ENCODE measurements around the gene TRIM44. TPM values are rescaled to one million over a fixed set of nuclear protein-coding genes. Genes with fewer than 3 reads are reported as not detected.
"Not testable (repeated sequence)": the region's sequence is repeated elsewhere in the genome, so short reads cannot be mapped to it uniquely, and the experiment has no call there.

TRIM44 gene
- total and polyA plus RNA-seq, 2 donors: 7.4 to 18.7 TPM

- DNase-seq (ENCODE audit: low read depth in 6 of 9, low spot score in 9 of 9); H3K4me3 ChIP-seq (ENCODE audit: low read length in 2 of 2); H3K27me3 ChIP-seq (ENCODE audit: control insufficient read depth in 2 of 2, insufficient read depth in 1 of 2, low read length in 1 of 2); H3K36me3 ChIP-seq (ENCODE audit: control insufficient read depth in 2 of 2, insufficient read depth in 2 of 2, low read length in 1 of 2); H3K9me3 ChIP-seq (ENCODE audit: control insufficient read depth in 2 of 2, insufficient read depth in 1 of 2, low read length in 1 of 2); H3K4me1 ChIP-seq (ENCODE audit: control insufficient read depth in 2 of 2, insufficient read depth in 2 of 2, low read length in 2 of 2); H3K27ac ChIP-seq (ENCODE audit: low read depth in 1 of 2, low read length in 1 of 2): not testable (repeated sequence)
- 96% methylated on average over 10 of the region's 10 CpGs for WGBS
Observed at GRCh38 chr11:35838697-35839367, 176.3 kb downstream of the TRIM44 start.

GRCh38 chr11:35839368-35840161, 177.0 kb downstream of the TRIM44 start:
- H3K27me3 ChIP-seq (ENCODE audit: control insufficient read depth in 2 of 2, insufficient read depth in 1 of 2, low read length in 1 of 2): no peaks in the 10 kb centered on the region

GRCh38 chr11:35841733-35842132, 179.2 kb downstream of the TRIM44 start:
- Histone ChIP-seq H3K27me3 (ENCODE audit: control insufficient read depth in 2 of 2, insufficient read depth in 1 of 2, low read length in 1 of 2) (no peaks in the 10 kb centered on the region), H3K36me3 (ENCODE audit: control insufficient read depth in 2 of 2, insufficient read depth in 2 of 2, low read length in 1 of 2) (no peaks in the 10 kb centered on the region), H3K27ac (ENCODE audit: low read depth in 1 of 2, low read length in 1 of 2) (no peak overlapping the region), H3K9me3 (ENCODE audit: control insufficient read depth in 2 of 2, insufficient read depth in 1 of 2, low read length in 1 of 2) (no peaks in the 10 kb centered on the region), H3K4me1 (ENCODE audit: control insufficient read depth in 2 of 2, insufficient read depth in 2 of 2, low read length in 2 of 2) (no peaks in the 10 kb centered on the region), H3K4me3 (ENCODE audit: low read length in 2 of 2) (no peak overlapping the region)
- DNase-seq (ENCODE audit: low read depth in 6 of 9, low spot score in 9 of 9): no peak
- WGBS: 96% methylated on average over 3 of the region's 3 CpGs

More at GRCh38 chr11:35839368-35840161, 177.0 kb downstream of the TRIM44 start:
- WGBS: 95% methylated on average over 4 of the region's 4 CpGs
- Histone ChIP-seq H3K27ac (ENCODE audit: low read depth in 1 of 2, low read length in 1 of 2) (no peak overlapping the region), H3K36me3 (ENCODE audit: control insufficient read depth in 2 of 2, insufficient read depth in 2 of 2, low read length in 1 of 2) (no peaks in the 10 kb centered on the region), H3K9me3 (ENCODE audit: control insufficient read depth in 2 of 2, insufficient read depth in 1 of 2, low read length in 1 of 2) (no peaks in the 10 kb centered on the region), H3K4me3 (ENCODE audit: low read length in 2 of 2) (no peak overlapping the region), H3K4me1 (ENCODE audit: control insufficient read depth in 2 of 2, insufficient read depth in 2 of 2, low read length in 2 of 2) (no peaks in the 10 kb centered on the region)
- DNase-seq (ENCODE audit: low read depth in 6 of 9, low spot score in 9 of 9): no peak

- no peak for DNase-seq (ENCODE audit: low read depth in 6 of 9, low spot score in 9 of 9)
- H3K4me1 ChIP-seq (ENCODE audit: control insufficient read depth in 2 of 2, insufficient read depth in 2 of 2, low read length in 2 of 2): no peaks in the 10 kb centered on the region
- 0% methylated on average over 1 of the region's 1 CpG for WGBS
- no peak overlapping the region for H3K27ac ChIP-seq (ENCODE audit: low read depth in 1 of 2, low read length in 1 of 2)
- H3K4me3 ChIP-seq (ENCODE audit: low read length in 2 of 2): no peak overlapping the region
- H3K27me3 ChIP-seq (ENCODE audit: control insufficient read depth in 2 of 2, insufficient read depth in 1 of 2, low read length in 1 of 2): no peaks in the 10 kb centered on the region
- no peaks in the 10 kb centered on the region for H3K9me3 ChIP-seq (ENCODE audit: control insufficient read depth in 2 of 2, insufficient read depth in 1 of 2, low read length in 1 of 2)
- no peaks in the 10 kb centered on the region for H3K36me3 ChIP-seq (ENCODE audit: control insufficient read depth in 2 of 2, insufficient read depth in 2 of 2, low read length in 1 of 2)
Observed at GRCh38 chr11:35842958-35843357, 180.4 kb downstream of the TRIM44 start.

GRCh38 chr11:35844579-35844978, 182.0 kb downstream of the TRIM44 start:
- 89% methylated on average over 4 of the region's 4 CpGs for WGBS
- H3K27me3 ChIP-seq (ENCODE audit: control insufficient read depth in 2 of 2, insufficient read depth in 1 of 2, low read length in 1 of 2): no peaks in the 10 kb centered on the region
- no peaks in the 10 kb centered on the region for H3K9me3 ChIP-seq (ENCODE audit: control insufficient read depth in 2 of 2, insufficient read depth in 1 of 2, low read length in 1 of 2)
- H3K27ac ChIP-seq (ENCODE audit: low read depth in 1 of 2, low read length in 1 of 2): no peak overlapping the region
- H3K4me1 ChIP-seq (ENCODE audit: control insufficient read depth in 2 of 2, insufficient read depth in 2 of 2, low read length in 2 of 2): no peaks in the 10 kb centered on the region
- DNase-seq (ENCODE audit: low read depth in 6 of 9, low spot score in 9 of 9): no peak
- H3K36me3 ChIP-seq (ENCODE audit: control insufficient read depth in 2 of 2, insufficient read depth in 2 of 2, low read length in 1 of 2): no peaks in the 10 kb centered on the region
- H3K4me3 ChIP-seq (ENCODE audit: low read length in 2 of 2): no peak overlapping the region

GRCh38 chr11:35845860-35846259, 183.3 kb downstream of the TRIM44 start:
- Histone ChIP-seq H3K9me3 (ENCODE audit: control insufficient read depth in 2 of 2, insufficient read depth in 1 of 2, low read length in 1 of 2) (no peaks in the 10 kb centered on the region), H3K4me1 (ENCODE audit: control insufficient read depth in 2 of 2, insufficient read depth in 2 of 2, low read length in 2 of 2) (no peaks in the 10 kb centered on the region), H3K4me3 (ENCODE audit: low read length in 2 of 2) (no peak overlapping the region), H3K36me3 (ENCODE audit: control insufficient read depth in 2 of 2, insufficient read depth in 2 of 2, low read length in 1 of 2) (no peaks in the 10 kb centered on the region), H3K27ac (ENCODE audit: low read depth in 1 of 2, low read length in 1 of 2) (no peak overlapping the region), H3K27me3 (ENCODE audit: control insufficient read depth in 2 of 2, insufficient read depth in 1 of 2, low read length in 1 of 2) (no peaks in the 10 kb centered on the region)
- DNase-seq (ENCODE audit: low read depth in 6 of 9, low spot score in 9 of 9): no peak
- WGBS: 95% methylated on average over 2 of the region's 2 CpGs

- Histone ChIP-seq H3K4me3 (ENCODE audit: low read length in 2 of 2) (no peak overlapping the region), H3K27ac (ENCODE audit: low read depth in 1 of 2, low read length in 1 of 2) (no peak overlapping the region), H3K27me3 (ENCODE audit: control insufficient read depth in 2 of 2, insufficient read depth in 1 of 2, low read length in 1 of 2) (no peaks in the 10 kb centered on the region), H3K36me3 (ENCODE audit: control insufficient read depth in 2 of 2, insufficient read depth in 2 of 2, low read length in 1 of 2) (no peaks in the 10 kb centered on the region), H3K4me1 (ENCODE audit: control insufficient read depth in 2 of 2, insufficient read depth in 2 of 2, low read length in 2 of 2) (no peaks in the 10 kb centered on the region), H3K9me3 (ENCODE audit: control insufficient read depth in 2 of 2, insufficient read depth in 1 of 2, low read length in 1 of 2) (no peaks in the 10 kb centered on the region)
- WGBS: 95% methylated on average over 5 of the region's 5 CpGs
- no peak for DNase-seq (ENCODE audit: low read depth in 6 of 9, low spot score in 9 of 9)
Observed at GRCh38 chr11:35846874-35847273, 184.3 kb downstream of the TRIM44 start.

GRCh38 chr11:35847473-35847872, 184.9 kb downstream of the TRIM44 start:
- WGBS: 74% methylated on average over 2 of the region's 2 CpGs
- no peaks in the 10 kb centered on the region for H3K9me3 ChIP-seq (ENCODE audit: control insufficient read depth in 2 of 2, insufficient read depth in 1 of 2, low read length in 1 of 2)
- no peak overlapping the region for H3K4me3 ChIP-seq (ENCODE audit: low read length in 2 of 2)
- H3K27me3 ChIP-seq (ENCODE audit: control insufficient read depth in 2 of 2, insufficient read depth in 1 of 2, low read length in 1 of 2): no peaks in the 10 kb centered on the region
- H3K36me3 ChIP-seq (ENCODE audit: control insufficient read depth in 2 of 2, insufficient read depth in 2 of 2, low read length in 1 of 2): no peaks in the 10 kb centered on the region
- no peak overlapping the region for H3K27ac ChIP-seq (ENCODE audit: low read depth in 1 of 2, low read length in 1 of 2)
- no peaks in the 10 kb centered on the region for H3K4me1 ChIP-seq (ENCODE audit: control insufficient read depth in 2 of 2, insufficient read depth in 2 of 2, low read length in 2 of 2)
- no peak for DNase-seq (ENCODE audit: low read depth in 6 of 9, low spot score in 9 of 9)

GRCh38 chr11:35848616-35849015, 186.0 kb downstream of the TRIM44 start:
- Histone ChIP-seq H3K9me3 (ENCODE audit: control insufficient read depth in 2 of 2, insufficient read depth in 1 of 2, low read length in 1 of 2) (no peaks in the 10 kb centered on the region), H3K27me3 (ENCODE audit: control insufficient read depth in 2 of 2, insufficient read depth in 1 of 2, low read length in 1 of 2) (no peaks in the 10 kb centered on the region), H3K36me3 (ENCODE audit: control insufficient read depth in 2 of 2, insufficient read depth in 2 of 2, low read length in 1 of 2) (no peaks in the 10 kb centered on the region), H3K4me3 (ENCODE audit: low read length in 2 of 2) (no peak overlapping the region), H3K27ac (ENCODE audit: low read depth in 1 of 2, low read length in 1 of 2) (no peak overlapping the region), H3K4me1 (ENCODE audit: control insufficient read depth in 2 of 2, insufficient read depth in 2 of 2, low read length in 2 of 2) (no peaks in the 10 kb centered on the region)
- no peak for DNase-seq (ENCODE audit: low read depth in 6 of 9, low spot score in 9 of 9)
- WGBS: 86% methylated on average over 4 of the region's 4 CpGs
